Putamen (tissue), 1 donor: ENCODE measurements around the gene MSRB1.
"Not testable (repeated sequence)": the region's sequence is repeated elsewhere in the genome, so short reads cannot be mapped to it uniquely, and the experiment has no call there.

Experiments used
- DNase-seq: peaks from one replicate; pipeline ENCODE4 v3.0.0-alpha.2; 2016; ENCODE audit warnings: low spot score

Gene MSRB1

DNA sequence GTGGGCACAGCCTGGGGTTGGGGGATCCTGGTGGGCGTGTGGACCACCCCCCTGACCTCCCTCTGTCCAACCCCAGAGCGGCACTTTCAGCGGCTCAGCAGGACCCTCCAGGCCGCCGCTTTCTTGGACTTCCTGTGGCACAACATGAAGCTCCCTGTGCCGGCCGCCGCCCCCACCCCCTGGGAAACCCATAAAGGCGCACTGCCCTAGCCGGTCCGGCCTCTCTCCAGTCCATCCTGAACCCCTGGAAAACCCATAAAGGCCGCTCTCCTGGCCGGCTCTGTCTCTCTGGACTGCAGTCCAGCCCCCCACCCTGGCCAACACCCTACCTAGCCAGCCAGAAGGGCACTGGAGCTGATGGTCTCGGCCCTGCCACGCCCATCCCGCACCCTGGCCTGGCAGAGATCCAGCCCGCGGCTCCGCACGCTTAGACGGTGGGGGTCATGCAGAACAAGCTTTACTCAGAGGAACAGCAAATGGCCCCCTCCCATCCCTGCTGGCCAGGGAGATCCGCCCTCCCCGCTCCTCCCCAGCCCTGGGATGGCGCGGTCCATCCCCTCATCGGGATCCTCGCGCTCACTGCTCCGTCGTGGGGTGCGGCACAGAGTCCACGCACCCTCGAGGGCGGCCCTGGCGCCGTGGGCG, 35.6 kb upstream of the MSRB1 start:
- DNase-seq, result no peak

- DNase-seq, result no peak
These were observed 34.9 kb upstream of the MSRB1 start for GRCh38 chr16:1977875-1978268.

DNA sequence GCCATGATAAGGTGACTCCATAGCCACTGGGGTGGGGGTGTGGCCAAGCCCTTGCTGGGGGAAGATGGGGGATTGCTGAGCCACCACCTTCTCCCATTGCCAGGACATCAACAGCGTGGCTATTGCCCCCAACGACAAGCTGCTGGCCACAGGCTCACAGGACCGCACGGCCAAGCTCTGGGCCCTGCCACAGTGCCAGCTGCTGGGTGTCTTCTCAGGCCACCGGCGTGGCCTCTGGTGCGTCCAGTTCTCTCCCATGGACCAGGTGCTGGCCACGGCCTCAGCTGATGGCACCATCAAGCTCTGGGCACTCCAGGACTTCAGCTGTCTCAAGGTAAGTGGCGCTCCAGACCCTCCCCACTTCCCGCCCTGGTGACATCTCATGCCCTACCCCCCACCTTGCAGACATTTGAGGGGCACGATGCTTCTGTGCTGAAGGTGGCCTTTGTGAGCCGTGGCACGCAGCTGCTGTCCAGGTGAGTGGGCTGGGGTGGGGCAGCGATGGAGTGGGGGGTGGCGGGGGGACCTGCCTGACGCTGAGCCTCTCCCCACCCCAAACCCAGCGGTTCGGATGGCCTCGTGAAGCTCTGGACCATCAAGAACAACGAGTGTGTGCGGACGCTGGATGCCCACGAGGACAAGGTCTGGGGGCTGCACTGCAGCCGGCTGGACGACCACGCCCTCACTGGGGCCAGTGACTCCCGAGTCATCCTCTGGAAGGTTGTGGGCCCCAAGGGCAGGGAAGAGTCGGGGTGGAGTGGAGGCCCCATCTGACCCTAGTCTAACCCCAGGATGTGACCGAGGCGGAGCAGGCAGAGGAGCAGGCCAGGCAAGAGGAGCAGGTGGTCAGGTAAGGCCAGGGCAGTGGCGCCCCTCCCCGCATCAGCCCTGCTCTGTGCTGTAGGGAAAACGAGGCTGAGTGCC, 34.2 kb upstream of the MSRB1 start:
- DNase-seq, result no peak

GRCh38 chr16:1976216-1976520, 33.2 kb upstream of the MSRB1 start:
- no peak for DNase-seq

DNA sequence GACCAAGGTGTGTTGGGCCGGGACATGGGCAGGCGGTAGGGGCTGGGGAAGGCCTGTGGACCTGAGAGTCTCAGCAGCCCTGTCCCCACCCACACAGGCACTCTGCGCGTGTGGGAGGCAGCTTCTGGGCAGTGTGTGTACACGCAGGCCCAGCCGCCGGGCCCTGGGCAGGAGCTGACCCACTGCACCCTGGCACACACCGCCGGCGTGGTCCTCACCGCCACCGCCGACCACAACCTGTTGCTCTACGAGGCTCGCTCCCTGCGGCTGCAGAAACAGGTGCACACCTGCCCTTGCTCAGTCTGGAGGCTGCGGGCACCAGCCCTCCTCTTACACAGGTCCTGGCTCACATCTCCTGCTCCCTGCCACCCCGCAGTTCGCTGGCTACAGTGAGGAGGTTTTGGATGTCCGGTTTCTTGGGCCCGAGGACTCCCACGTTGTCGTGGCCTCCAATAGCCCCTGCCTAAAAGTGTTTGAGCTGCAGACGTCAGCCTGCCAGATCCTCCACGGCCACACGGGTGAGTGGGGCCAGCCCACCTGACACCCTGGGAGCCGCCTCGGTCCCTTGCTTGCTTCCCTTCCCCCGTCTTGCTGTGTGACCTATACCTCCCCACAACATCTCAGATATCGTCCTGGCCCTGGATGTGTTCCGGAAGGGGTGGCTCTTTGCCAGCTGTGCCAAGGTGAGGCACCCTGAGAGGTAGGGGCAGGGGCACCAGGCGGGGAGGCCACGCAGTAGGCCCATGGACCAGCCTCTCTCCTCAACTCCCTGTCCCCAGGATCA, 32.6 kb upstream of the MSRB1 start:
- no peak for DNase-seq

DNA sequence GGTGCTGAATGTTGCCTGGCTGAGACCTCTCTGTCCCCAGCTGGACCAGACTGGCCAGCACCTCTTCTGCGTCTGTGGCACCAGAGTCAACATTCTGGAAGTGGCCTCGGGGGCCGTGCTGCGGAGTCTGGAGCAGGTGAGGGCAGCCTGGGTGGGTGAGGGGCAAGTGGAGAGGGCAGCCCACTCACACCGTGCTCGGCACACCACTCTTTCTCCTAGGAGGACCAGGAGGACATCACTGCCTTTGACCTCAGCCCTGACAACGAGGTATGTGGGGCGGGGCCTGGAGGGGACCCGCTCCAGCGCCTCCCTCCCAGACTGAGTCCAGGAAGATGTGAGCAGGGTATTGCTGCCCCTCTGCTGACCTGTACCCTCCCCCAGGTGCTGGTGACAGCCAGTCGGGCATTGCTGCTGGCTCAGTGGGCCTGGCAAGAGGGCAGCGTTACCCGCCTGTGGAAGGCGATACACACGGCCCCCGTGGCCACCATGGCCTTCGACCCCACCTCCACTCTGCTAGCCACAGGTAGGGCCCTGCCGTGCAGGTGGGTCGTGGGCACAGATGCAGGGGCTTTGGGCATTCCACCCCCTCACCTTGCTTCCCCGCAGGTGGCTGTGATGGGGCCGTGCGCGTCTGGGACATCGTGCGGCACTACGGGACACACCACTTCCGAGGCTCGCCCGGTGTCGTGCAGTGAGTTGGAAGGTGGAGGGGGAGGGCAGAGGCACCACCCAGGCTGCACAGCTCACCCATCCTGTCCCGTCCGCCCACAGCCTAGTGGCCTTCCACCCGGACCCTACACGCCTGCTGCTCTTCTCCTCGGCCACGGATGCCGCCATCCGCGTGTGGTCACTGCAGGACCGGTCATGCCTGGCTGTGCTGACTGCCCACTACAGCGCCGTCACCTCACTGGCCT, 31.4 kb upstream of the MSRB1 start:
- DNase-seq, result no peak

- no peak for DNase-seq
These were observed 30.6 kb upstream of the MSRB1 start for GRCh38 chr16:1973461-1974156.

DNA sequence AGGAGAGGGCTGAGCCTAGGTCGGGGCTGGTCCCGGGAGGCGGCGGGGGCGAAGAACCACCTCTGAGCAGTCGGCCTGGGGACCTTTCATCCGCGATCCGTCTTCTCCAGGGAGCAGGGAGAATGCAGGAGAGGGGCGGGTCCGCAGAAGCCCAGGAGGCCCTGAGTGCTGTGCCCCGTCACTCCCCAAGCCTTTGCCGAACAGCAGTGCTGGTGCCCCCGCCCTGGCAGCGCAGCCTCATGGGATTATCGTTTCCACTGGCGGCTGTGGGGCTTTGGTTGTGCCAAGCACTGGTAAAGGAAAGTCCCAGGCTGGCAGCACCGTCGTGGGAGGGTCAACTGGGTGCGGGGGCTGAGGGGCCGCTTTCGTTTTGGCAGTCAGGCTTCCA, 29.5 kb upstream of the MSRB1 start:
- DNase-seq, result no peak

DNA sequence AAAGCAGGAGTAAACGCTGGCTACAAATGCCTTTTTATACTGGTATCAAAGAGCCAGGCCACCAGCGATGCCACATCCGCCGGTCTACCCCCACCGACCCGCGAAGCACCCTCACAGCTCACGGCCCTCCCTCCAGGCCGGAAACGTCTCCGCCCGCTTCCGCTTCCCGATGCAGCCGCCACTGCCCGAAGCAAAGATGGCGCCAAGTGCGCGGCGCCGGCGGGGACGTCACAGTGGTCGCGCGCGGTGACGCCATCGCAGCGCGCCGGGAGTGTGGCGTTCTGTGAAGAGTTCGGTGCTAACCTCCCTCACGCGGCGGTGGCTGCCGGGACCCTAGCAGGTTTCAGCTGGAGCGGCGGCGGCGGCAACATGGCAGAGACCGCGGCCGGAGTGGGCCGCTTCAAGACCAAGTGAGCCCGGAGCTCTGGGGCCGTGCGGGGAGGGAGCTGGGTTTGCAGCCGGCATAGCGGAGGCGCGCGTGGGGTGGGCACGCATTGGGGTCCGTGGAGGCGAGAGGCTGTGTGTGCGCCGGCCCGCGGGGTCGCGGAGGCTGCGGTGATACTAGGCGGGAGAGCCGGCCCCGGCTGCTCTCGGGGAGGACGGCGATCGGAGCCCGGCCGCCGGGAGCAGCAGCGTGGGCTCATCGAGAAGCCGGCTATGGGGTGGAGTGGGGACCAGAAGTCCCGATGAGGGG, 28.9 kb upstream of the MSRB1 start, which contains the start of gene TBL3:
Gene TBL3, plus strand, starts transcription at position 258 of the 694 bp plus-strand sequence. Its CDS starts 112 bp downstream, at position 370.
- DNase-seq, result peak; percentile 93

DNA sequence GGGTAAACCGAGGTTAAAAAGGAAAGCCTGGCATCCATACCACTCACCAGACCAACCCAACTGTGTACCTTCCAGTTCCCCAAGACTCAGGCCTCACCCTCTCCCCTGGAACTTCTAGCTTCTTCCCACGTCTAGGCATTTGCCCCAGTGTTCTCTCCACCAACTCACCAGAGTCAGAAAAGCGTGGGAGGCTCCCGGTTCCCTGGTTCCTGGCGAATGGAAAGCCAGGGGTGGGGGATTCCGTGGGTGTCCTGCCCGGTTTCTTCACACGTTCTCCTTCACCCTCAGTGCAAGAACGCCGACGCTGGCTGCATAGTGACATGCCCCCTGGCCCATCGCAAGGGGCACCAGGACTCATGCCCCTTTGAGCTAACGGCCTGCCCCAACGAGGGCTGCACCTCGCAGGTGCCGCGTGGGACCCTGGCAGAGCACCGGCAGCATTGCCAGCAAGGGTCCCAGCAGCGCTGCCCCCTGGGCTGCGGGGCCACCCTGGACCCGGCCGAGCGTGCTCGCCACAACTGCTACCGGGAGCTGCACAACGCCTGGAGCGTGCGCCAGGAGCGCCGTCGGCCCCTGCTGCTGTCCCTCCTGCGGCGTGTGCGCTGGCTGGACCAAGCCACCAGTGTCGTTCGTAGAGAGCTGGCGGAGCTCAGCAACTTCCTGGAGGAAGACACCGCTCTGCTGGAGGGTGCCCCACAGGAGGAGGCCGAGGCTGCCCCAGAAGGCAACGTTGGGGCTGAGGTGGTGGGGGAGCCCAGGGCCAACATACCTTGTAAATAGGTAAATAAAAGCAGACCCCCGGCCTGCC, 25.4 kb upstream of the MSRB1 start:
- DNase-seq, result peak; percentile 67

DNA sequence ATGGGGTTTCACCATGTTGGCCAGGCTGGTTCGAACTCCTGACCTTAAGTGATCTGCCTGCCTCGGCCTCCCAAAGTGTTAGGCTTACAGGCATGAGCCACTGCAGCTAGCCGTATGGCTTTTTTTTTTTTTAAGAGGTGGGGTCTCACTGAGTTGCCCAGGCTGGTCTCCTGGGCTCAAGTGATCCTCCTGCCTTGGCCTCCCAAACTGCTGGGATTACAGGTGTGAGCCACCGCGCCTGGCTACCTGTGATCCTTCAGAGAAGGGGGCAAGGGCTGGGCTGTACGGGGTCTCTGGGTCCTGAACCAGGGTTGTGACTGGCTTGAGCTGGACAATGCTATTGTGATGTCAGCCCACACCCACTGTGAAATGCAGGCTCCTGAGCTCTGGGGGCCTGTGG, 23.5 kb upstream of the MSRB1 start, which contains the start of gene RNF151:
Gene RNF151, plus strand, starts transcription at position 397 of the 400 bp plus-strand sequence. CDS start 26 bp downstream, outside the sequence.
- no peak for DNase-seq

DNA sequence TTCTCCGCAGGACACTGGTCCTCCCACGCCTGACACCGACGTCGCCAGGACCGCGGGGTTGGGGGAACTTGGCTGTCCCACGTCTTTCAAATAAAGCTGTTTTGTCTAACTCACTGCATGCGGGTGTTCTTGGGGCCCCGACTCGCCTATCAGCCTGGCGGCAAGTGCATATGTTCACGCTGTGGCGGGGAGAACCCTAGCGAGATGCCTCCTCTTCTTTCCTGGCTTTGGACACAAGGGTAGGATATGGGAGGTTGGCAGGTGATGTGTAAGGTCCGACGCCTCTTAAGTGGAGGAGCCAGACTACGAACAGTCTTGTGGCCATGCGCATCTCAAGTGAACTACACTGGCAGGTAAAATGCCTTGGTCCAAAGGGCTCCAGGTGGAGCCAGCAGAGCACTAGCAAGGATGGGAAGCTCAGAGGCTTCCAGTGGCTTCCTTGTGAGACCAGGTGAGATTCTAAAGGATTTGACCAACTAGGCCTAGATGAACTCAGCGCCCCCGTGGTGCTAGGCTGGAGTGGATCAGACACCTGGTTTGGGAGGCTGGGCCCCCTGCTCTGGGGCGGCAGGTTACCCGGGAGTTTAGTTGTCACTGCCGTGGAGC, 22.5 kb upstream of the MSRB1 start:
- no peak for DNase-seq

DNA sequence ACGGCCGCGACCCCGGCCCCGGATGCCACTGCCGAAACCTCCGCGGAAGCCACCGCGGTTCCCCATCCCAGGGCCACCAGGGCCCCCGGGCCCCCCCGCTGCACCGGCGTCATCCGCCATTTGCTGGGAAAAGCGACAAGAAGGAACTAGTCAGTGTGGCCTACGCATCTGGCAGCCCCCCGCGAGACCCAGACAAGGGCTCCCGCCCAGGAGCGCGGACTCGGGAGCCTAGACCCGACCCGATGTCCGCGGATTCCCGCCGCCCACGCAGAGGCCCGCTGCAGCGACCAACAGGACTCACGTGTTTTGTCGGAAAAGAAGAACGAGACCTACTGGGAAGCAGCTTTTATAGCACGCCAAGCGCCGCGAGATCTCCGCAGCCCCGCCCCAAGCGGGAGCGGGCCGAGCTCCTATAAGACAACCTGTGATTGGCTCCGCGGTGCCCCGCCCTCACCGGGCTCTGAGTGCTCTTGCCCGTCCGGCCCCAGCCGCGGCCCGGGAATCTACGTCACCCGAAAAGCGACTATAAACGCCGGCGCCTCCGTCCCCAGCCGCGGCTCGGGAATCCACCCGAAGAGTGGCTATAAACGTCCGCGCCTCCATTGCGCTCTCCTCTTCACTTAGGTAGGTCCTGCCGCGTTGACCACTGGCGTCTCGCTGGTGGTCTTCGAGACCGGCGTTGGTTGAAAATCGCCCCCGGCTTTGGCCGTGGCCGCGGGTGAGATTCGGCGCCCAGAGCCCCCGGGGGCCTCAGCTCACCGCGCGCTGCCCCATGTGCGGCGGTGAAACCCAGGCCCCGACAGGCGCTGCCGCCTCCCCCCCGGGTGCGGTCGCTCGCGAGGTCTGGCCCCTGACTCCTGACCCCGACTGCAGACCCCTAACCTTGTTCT, 21.8 kb upstream of the MSRB1 start, which contains the start of gene RPS2:
Gene RPS2, minus strand, starts transcription at position 321 of the 890 bp plus-strand sequence. Its CDS starts 201 bp downstream, at position 120.
- peak; percentile 98 for DNase-seq

DNA sequence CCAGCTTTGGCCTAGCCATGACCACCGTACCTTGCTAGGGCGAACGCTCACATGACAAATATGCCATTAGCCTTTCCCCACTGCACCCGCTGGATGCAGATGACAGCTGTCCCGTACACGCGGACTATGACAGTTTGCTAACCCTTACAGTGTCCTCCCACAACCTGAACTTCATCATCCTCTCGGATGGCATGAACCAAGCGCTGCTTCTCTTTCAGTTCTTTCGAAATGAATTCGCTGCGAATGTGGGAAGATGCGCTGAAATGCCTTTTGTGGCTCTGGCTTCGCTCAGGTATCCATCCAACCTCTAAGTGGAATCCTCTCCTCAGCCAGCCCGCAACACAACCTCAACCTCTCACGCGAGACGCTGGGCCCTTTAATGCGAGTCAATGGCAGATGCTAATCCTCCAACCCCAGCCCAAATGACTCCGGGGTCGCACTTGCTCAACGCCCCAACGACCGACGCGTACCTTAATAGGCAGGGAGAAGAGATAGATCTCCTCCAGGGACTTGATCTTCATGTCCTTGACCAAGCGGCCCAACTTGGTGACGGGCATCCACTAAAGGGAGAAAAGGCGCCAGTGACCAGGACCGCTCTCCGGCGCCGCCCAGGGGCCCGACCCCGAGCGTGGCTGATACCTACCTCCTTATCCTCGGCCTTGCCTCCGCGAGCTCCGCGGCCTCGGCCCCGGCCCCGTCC, 21.0 kb upstream of the MSRB1 start:
- peak; percentile 43 for DNase-seq

DNA sequence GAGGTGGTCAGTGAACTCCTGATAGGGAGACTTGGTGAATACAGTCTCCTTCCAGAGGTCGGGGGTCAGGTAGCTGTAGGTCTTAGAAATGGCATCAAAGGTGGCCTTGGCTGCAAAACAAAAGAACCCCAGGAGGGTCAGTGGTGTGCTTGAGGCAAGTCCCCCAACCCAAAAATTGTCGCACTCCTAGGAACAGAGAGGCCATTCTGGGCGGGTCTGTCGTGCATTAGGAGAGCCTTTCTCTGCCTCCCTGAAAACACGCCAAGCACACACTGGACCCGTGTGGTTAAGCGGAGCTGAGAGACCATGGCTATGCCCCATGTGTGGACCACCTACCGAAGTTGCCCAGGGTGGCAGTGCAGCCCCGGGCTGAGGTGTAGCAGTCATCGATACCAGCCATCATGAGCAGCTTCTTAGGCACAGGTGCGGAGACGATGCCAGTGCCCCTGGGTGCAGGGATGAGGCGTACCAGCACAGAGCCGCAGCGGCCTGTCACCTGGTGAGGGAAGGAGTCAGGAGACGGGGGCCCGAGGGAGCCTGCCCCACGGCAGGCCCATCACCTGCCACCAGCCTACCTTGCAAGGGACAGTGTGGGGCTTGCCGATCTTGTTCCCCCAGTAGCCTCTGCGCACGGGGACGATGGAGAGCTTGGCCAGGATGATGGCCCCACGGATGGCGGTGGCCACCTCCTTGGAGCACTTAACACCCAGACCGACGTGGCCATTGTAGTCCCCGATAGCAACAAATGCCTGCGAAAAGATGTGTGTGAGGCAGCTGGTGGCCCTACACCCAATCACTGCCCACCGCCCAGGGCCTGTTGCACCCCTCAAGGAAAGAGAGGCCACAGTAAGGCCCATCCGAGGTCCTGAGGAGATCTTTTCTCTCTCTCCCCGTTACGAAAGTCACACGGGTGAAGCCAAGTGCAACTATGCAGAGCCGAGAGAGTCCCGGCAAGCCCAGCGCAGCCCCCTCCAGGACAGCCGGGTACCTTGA, 19.5 kb upstream of the MSRB1 start:
- DNase-seq, result not testable (repeated sequence)

- no peak for DNase-seq
These were observed 18.7 kb upstream of the MSRB1 start for GRCh38 chr16:1961651-1962067.
